Tibial artery (tissue), 4 donors: ENCODE measurements around the gene CES1.
A peak's percentile ranks its signal among the peaks of the same experiment; 100 is the strongest.
"Not testable (repeated sequence)": the region's sequence is repeated elsewhere in the genome, so short reads cannot be mapped to it uniquely, and the experiment has no call there.

ENCODE experiments used
- DNase-seq, 2 donors: peaks; one replicate each; pipeline ENCODE4 v3.0.0-alpha.2; 2019
- H3K27ac ChIP-seq, 2 donors: fragments of 200-600 bp; sonication (generic) in 1 of 2; 1 replicate in 1 of 2; 2 replicates in 1 of 2; pipeline ENCODE4 v1.5.1; 2018 to 2019; ENCODE audit warnings: mild to moderate bottlenecking in 1 of 2
- H3K27me3 ChIP-seq, 2 donors: fragments of 200-600 bp; sonication (generic) in 1 of 2; one replicate each; pipeline versions ENCODE4 v1.5.1 to v1.6.0; 2016 to 2019
- H3K36me3 ChIP-seq, 3 donors: fragments of 200-600 bp; sonication (generic) in 2 of 3; one replicate each; pipeline ENCODE4 v1.5.1; 2016 to 2019; ENCODE audit warnings: mild to moderate bottlenecking in 2 of 3
- H3K4me1 ChIP-seq, 4 donors: fragments of 200-600 bp; sonication (generic) in 2 of 4; 1 replicate in 3 of 4; 2 replicates in 1 of 4; pipeline ENCODE4 v1.5.1; 2016 to 2019
- H3K4me3 ChIP-seq, 2 donors: fragments of 200-600 bp; sonication (generic) in 1 of 2; 1 replicate in 1 of 2; 2 replicates in 1 of 2; pipeline ENCODE4 v1.5.1; 2018 to 2019; ENCODE audit warnings: mild to moderate bottlenecking in 2 of 2
- H3K9me3 ChIP-seq, 3 donors: fragments of 200-600 bp; sonication (generic) in 1 of 3; one replicate each; pipeline ENCODE4 v1.5.1; 2016 to 2019
- intact Hi-C: fragments of 100-400 bp; cut with DNase I; formaldehyde crosslinking; loops from one replicate; pipeline ENCODE4 v1.15.0; 2023; ENCODE audit warnings: low total_unique reads
- TF ChIP-seq, protein P1 (sequence below), 2 experiments: fragments of 200-600 bp in 1 of 2; fragments of 450-650 bp in 1 of 2; IDR thresholded peaks; one replicate each; pipeline ENCODE4 v1.5.1; 2017 to 2019; ENCODE audit warnings: antibody characterized with exemption in 2 of 2, mild to moderate bottlenecking in 1 of 2, moderate library complexity in 1 of 2

Gene CES1

GRCh38 chr16:55839115-55839514, 6.2 kb upstream of the CES1 start:
- no peak overlapping the region for H3K27ac ChIP-seq
- H3K4me3 ChIP-seq = no peak overlapping the region
- TF ChIP-seq, protein P1, sequence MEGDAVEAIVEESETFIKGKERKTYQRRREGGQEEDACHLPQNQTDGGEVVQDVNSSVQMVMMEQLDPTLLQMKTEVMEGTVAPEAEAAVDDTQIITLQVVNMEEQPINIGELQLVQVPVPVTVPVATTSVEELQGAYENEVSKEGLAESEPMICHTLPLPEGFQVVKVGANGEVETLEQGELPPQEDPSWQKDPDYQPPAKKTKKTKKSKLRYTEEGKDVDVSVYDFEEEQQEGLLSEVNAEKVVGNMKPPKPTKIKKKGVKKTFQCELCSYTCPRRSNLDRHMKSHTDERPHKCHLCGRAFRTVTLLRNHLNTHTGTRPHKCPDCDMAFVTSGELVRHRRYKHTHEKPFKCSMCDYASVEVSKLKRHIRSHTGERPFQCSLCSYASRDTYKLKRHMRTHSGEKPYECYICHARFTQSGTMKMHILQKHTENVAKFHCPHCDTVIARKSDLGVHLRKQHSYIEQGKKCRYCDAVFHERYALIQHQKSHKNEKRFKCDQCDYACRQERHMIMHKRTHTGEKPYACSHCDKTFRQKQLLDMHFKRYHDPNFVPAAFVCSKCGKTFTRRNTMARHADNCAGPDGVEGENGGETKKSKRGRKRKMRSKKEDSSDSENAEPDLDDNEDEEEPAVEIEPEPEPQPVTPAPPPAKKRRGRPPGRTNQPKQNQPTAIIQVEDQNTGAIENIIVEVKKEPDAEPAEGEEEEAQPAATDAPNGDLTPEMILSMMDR (IDR thresholded peaks at IDR 0.05) = no peak
- H3K4me1 ChIP-seq = peaks cover 0 to 8% (median 0%) of the 10 kb centered on the region in 4 donors
- no peaks in the 10 kb centered on the region for H3K9me3 ChIP-seq
- H3K36me3 ChIP-seq = no peaks in the 10 kb centered on the region
- DNase-seq = no peak
- peaks cover 0 to 9% of the 10 kb centered on the region in 2 donors for H3K27me3 ChIP-seq
- intact Hi-C loops = no loop called here

DNA sequence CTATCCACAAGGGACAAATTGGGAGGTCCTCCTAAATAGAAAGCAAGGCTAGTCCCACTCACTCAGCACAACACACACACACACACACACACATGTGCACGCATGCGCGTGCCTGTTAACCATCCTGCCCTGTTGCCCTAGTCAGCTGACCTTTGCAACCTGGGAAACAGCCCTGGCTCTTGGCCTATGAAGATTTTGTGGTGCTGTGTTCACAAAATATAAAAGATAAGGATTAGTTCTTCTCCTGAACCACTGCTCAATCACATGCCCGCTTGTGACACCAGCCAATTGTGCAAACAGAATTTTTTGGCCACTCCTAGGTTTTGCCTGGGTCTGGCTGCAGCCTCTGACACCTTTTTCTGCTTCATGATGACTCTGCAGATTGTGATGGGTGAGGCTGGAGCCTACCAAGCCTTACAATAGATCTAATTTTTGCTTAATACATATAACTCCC, 3.3 kb upstream of the CES1 start:
- Histone ChIP-seq H3K4me1 (peaks cover 0 to 8% (median 1%) of the 10 kb centered on the region in 4 donors), H3K4me3 (no peak overlapping the region), H3K27ac (no peak overlapping the region), H3K27me3 (peaks cover 0 to 3% of the 10 kb centered on the region in 2 donors), H3K9me3 (no peaks in the 10 kb centered on the region), H3K36me3 (no peaks in the 10 kb centered on the region)
- intact Hi-C loops = no loop called here
- DNase-seq = peak in 1 of 2 donors; percentile 26
- TF ChIP-seq, protein P1 (IDR thresholded peaks at IDR 0.05) = no peak

GRCh38 chr16:55835581-55835980, 2.7 kb upstream of the CES1 start:
- TF ChIP-seq, protein P1 (IDR thresholded peaks at IDR 0.05) = no peak
- peaks cover 0 to 3% of the 10 kb centered on the region in 2 donors for H3K27me3 ChIP-seq
- H3K4me1 ChIP-seq = peaks cover 0 to 8% (median 1%) of the 10 kb centered on the region in 4 donors
- H3K36me3 ChIP-seq = no peaks in the 10 kb centered on the region
- peak; percentile 82 to 84 for DNase-seq
- no peaks in the 10 kb centered on the region for H3K9me3 ChIP-seq
- H3K4me3 ChIP-seq = no peak overlapping the region
- H3K27ac ChIP-seq = no peak overlapping the region
- intact Hi-C loops = no loop called here

GRCh38 chr16:55835173-55835572, 2.3 kb upstream of the CES1 start:
- DNase-seq, H3K4me1 ChIP-seq, H3K36me3 ChIP-seq, intact Hi-C loops, H3K9me3 ChIP-seq, H3K27ac ChIP-seq, H3K4me3 ChIP-seq, H3K27me3 ChIP-seq: not testable (repeated sequence)

GRCh38 chr16:55834049-55834448, 1.2 kb upstream of the CES1 start:
- DNase-seq = no peak
- H3K9me3 ChIP-seq = no peaks in the 10 kb centered on the region
- intact Hi-C loops = no loop called here
- H3K27ac ChIP-seq = no peak overlapping the region
- peaks cover 0 to 8% (median 1%) of the 10 kb centered on the region in 4 donors for H3K4me1 ChIP-seq
- TF ChIP-seq, protein P1 (IDR thresholded peaks at IDR 0.05) = no peak
- H3K36me3 ChIP-seq = no peaks in the 10 kb centered on the region
- no peaks in the 10 kb centered on the region for H3K27me3 ChIP-seq
- H3K4me3 ChIP-seq = no peak overlapping the region

DNA sequence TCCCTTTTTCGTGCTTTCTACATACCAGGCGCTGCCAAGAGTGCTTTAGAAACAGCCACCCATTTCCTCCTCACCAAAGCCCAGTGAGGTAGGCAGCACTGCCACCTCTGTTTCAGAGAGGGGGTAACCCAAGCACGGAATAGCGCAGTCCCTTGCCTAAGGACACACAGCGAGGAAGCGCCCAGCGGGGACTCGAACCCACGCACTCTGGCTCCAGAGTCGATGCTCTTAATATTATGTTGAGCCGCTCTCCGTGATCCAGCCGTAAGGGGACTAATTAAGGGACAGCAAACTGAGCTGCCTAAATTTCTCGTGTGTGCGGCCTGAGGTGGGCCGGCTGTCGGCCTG, 497 bp downstream of the CES1 start:
- no peak for DNase-seq
- H3K9me3 ChIP-seq = no peaks in the 10 kb centered on the region
- peak overlapping the region; percentile 58 to 62 for H3K27ac ChIP-seq
- peak overlapping the region; percentile 29 to 42 for H3K4me3 ChIP-seq
- peaks cover 0 to 2% of the 10 kb centered on the region in 2 donors for H3K27me3 ChIP-seq
- H3K4me1 ChIP-seq = peaks cover 0 to 8% (median 1%) of the 10 kb centered on the region in 4 donors
- TF ChIP-seq, protein P1 (IDR thresholded peaks at IDR 0.05) = no peak
- H3K36me3 ChIP-seq = no peaks in the 10 kb centered on the region
- intact Hi-C loops = no loop called here
